GM12878 (cell line): ENCODE results near the gene SELENOT. TPM values are rescaled to one million over a fixed set of nuclear protein-coding genes. Genes with fewer than 3 reads are reported as not detected.

Source experiments
- BACH1 ChIP-seq: fragments of 450-650 bp; IDR thresholded peaks from 2 replicates; pipeline ENCODE4 v1.6.1; 2017; ENCODE audit warnings: mild to moderate bottlenecking, borderline replicate concordance
- CEBPZ ChIP-seq: fragments of 150-350 bp; IDR thresholded peaks from 2 replicates; pipeline ENCODE4 v1.6.1; 2016; ENCODE audit warnings: low read depth, low read length
- CHD1 ChIP-seq: IDR thresholded peaks from 2 replicates; pipeline ENCODE4 v1.6.1; 2012; ENCODE audit warnings: low read depth, low read length, improper control_type of control experiment
- DPF2 ChIP-seq: fragments of 450-650 bp; IDR thresholded peaks from 2 replicates; pipeline ENCODE4 v1.6.1; 2017; ENCODE audit warnings: mild to moderate bottlenecking
- EED ChIP-seq: sonication (generic); IDR thresholded peaks from 2 replicates; pipeline ENCODE4 v1.6.1; 2016; ENCODE audit warnings: antibody characterized with exemption, low read depth
- HDAC6 ChIP-seq: fragments of 200-600 bp; sonication (generic); IDR thresholded peaks from one replicate; pipeline ENCODE4 v1.8.0; 2017; ENCODE audit warnings: antibody characterized with exemption; ENCODE audit not compliant: unreplicated experiment
- IKZF1 ChIP-seq: fragments of 450-650 bp; conservative IDR thresholded peaks from 2 replicates; pipeline ENCODE4 v1.6.1; 2017; ENCODE audit warnings: antibody characterized with exemption, mild to moderate bottlenecking
- NR2F1 ChIP-seq: fragments of 450-650 bp; conservative IDR thresholded peaks from 2 replicates; pipeline ENCODE4 v1.6.1; 2017; ENCODE audit warnings: mild to moderate bottlenecking
- PAX5 ChIP-seq: IDR thresholded peaks from 2 replicates; pipeline ENCODE4 v1.6.1; 2011; ENCODE audit warnings: low read depth, low read length, borderline replicate concordance
- PAX8 ChIP-seq: fragments of 450-650 bp; IDR thresholded peaks from 2 replicates; pipeline ENCODE4 v1.6.1; 2017; ENCODE audit warnings: mild to moderate bottlenecking, moderate library complexity
- POLR2A ChIP-seq: IDR thresholded peaks from 2 replicates; pipeline ENCODE4 v1.6.1; 2011; ENCODE audit warnings: low read depth, mild to moderate bottlenecking, low read length
- POLR2AphosphoS2 ChIP-seq: IDR thresholded peaks from 2 replicates; pipeline ENCODE4 v1.6.1; 2011; ENCODE audit warnings: low read depth, mild to moderate bottlenecking, low read length, improper control_type of control experiment, moderate library complexity
- SIN3A ChIP-seq: IDR thresholded peaks from 2 replicates; pipeline ENCODE4 v1.6.1; 2012; ENCODE audit warnings: low read depth, low read length, improper control_type of control experiment
- SPI1 ChIP-seq: IDR thresholded peaks from 2 replicates; pipeline ENCODE4 v1.6.1; 2011; ENCODE audit warnings: low read depth, mild to moderate bottlenecking, low read length, moderate library complexity, borderline replicate concordance; ENCODE audit not compliant: insufficient read depth
- TARDBP ChIP-seq: IDR thresholded peaks from 2 replicates; pipeline ENCODE4 v1.6.1; 2016; ENCODE audit warnings: borderline replicate concordance
- TBL1XR1 ChIP-seq: IDR thresholded peaks from 2 replicates; pipeline ENCODE4 v1.6.1; 2012; ENCODE audit warnings: low read depth, low read length, improper control_type of control experiment
- TCF3 ChIP-seq: IDR thresholded peaks from 2 replicates; pipeline ENCODE4 v1.6.1; 2012; ENCODE audit warnings: low read depth, mild to moderate bottlenecking, low read length, borderline replicate concordance; ENCODE audit not compliant: insufficient read depth
- YY1 ChIP-seq: IDR thresholded peaks from 2 replicates; pipeline ENCODE4 v1.6.1; 2011; ENCODE audit warnings: low read depth, mild to moderate bottlenecking, low read length
- ZNF207 ChIP-seq: fragments of 450-650 bp; IDR thresholded peaks from 2 replicates; pipeline ENCODE4 v1.6.1; 2014; ENCODE audit warnings: antibody characterized with exemption, mild to moderate bottlenecking, borderline replicate concordance
- ZNF687 ChIP-seq: fragments of 450-650 bp; IDR thresholded peaks from 2 replicates; pipeline ENCODE4 v1.6.1; 2017; ENCODE audit warnings: mild to moderate bottlenecking, moderate library complexity
- ZSCAN29 ChIP-seq: fragments of 450-650 bp; IDR thresholded peaks from 2 replicates; pipeline ENCODE4 v1.6.1; 2017; ENCODE audit warnings: mild to moderate bottlenecking, moderate library complexity
- polyA plus RNA-seq, 11 experiments: library from polyadenylated mRNA; depleted of rRNA in 4 of 11; unstranded in 6 of 11; stranded (reverse) in 5 of 11; fragments of >200 nt; fragmentation: Nextera tagmentation in 4 of 11; fragmentation: Illumina TruSeq in 1 of 11; extraction: Ambion mirVana in 4 of 11; extraction: Trizol in 1 of 11; gene quantifications; 1 replicate in 1 of 11; 2 replicates in 10 of 11; pipeline versions ENCODE4 v1.2.1 to v1.2.3, GENCODE V29; 2011 to 2016; ENCODE audit warnings: inconsistent platforms in 2 of 11, missing spikeins in 2 of 11, low read depth in 1 of 11
- total RNA-seq, 4 experiments: library from RNA; depleted of rRNA in 3 of 4; stranded (reverse); fragments of >200 nt in 3 of 4; fragmentation: Illumina TruSeq in 1 of 4; extraction: Trizol in 1 of 4; gene quantifications; 2 replicates each; pipeline versions ENCODE4 v1.2.1 to v1.2.3, GENCODE V29; 2013 to 2021
- TF ChIP-seq, protein P1 (sequence below): fragments of 450-650 bp; conservative IDR thresholded peaks from 2 replicates; pipeline ENCODE4 v1.6.1; 2017; ENCODE audit warnings: mild to moderate bottlenecking, moderate library complexity

Gene SELENOT
- total and polyA plus RNA-seq, 10 of the 15 experiments (the other 5 are each of a cell fraction or from before 2014, with no cell fraction given): 89.4 to 768 (median 261) TPM

- no peak for TF ChIP-seq CEBPZ
- TF ChIP-seq PAX5: 0 out of 2 replicates have a peak, but pooled peaks have one; percentile 6
- TF ChIP-seq TBL1XR1: peak; percentile 80
- TF ChIP-seq PAX8: no peak
- peak; percentile 91 for TF ChIP-seq YY1
- no peak for TF ChIP-seq SPI1
- peak; percentile 100 for TF ChIP-seq POLR2A
- TF ChIP-seq TCF3: peak; percentile 31; the same call in 1 of the 2 replicates
- TF ChIP-seq ZNF207: peak; percentile 85; the same call in 1 of the 2 replicates
- peak; percentile 49; the same call in 1 of the 2 replicates for TF ChIP-seq BACH1
- TF ChIP-seq EED: 0 out of 2 replicates have a peak, but pooled peaks have one; percentile 14
- TF ChIP-seq HDAC6: peak; percentile 35
- TF ChIP-seq DPF2: peak; percentile 71; the same call in 1 of the 2 replicates
- peak; percentile 95 for TF ChIP-seq IKZF1
- peak; percentile 95 for TF ChIP-seq POLR2AphosphoS2
- TF ChIP-seq SIN3A: peak; percentile 85; the same call in 1 of the 2 replicates
- TF ChIP-seq ZSCAN29: no peak
- peak; percentile 70 for TF ChIP-seq NR2F1
- TF ChIP-seq, protein P1, sequence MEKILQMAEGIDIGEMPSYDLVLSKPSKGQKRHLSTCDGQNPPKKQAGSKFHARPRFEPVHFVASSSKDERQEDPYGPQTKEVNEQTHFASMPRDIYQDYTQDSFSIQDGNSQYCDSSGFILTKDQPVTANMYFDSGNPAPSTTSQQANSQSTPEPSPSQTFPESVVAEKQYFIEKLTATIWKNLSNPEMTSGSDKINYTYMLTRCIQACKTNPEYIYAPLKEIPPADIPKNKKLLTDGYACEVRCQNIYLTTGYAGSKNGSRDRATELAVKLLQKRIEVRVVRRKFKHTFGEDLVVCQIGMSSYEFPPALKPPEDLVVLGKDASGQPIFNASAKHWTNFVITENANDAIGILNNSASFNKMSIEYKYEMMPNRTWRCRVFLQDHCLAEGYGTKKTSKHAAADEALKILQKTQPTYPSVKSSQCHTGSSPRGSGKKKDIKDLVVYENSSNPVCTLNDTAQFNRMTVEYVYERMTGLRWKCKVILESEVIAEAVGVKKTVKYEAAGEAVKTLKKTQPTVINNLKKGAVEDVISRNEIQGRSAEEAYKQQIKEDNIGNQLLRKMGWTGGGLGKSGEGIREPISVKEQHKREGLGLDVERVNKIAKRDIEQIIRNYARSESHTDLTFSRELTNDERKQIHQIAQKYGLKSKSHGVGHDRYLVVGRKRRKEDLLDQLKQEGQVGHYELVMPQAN: peak; percentile 82
- peak; percentile 95 for TF ChIP-seq CHD1
- TF ChIP-seq TARDBP: no peak
- peak; percentile 92 for TF ChIP-seq ZNF687
These were observed at the start of gene SELENOT (continued) for GRCh38 chr3:150603153-150603979.
